PFSK-1 (cell line): ENCODE results near the gene MUL1.

ENCODE experiments used
- FOXP2 ChIP-seq: optimal IDR thresholded peaks from 2 replicates; pipeline ENCODE3; 2011; ENCODE audit warnings: borderline replicate concordance, control low read depth, inconsistent platforms; ENCODE audit not compliant: insufficient read depth; ENCODE audit errors: extremely low read length, extremely low read depth
- POLR2AphosphoS5 ChIP-seq: IDR thresholded peaks from 2 replicates; pipeline ENCODE4 v1.6.1; 2012; ENCODE audit warnings: low read depth, mild to moderate bottlenecking, control low read depth, low read length, moderate library complexity
- SIN3A ChIP-seq: IDR thresholded peaks from 2 replicates; pipeline ENCODE4 v1.6.1; 2012; ENCODE audit warnings: mild to moderate bottlenecking, low read length, moderate library complexity, borderline replicate concordance; ENCODE audit not compliant: insufficient read depth
- TAF1 ChIP-seq: IDR thresholded peaks from 2 replicates; pipeline ENCODE4 v1.6.1; 2012; ENCODE audit warnings: low read length, control low read depth, borderline replicate concordance; ENCODE audit not compliant: insufficient read depth
- TF ChIP-seq, protein P1 (sequence below), 2 experiments: IDR thresholded peaks; 2 replicates each; pipeline versions ENCODE4 v1.6.1 to v1.8.0; 2011 to 2012; ENCODE audit warnings: low read depth in 2 of 2, low read length in 2 of 2, control low read depth in 1 of 2, inconsistent platforms in 1 of 2, mild to moderate bottlenecking in 1 of 2, moderate library complexity in 1 of 2; ENCODE audit not compliant: insufficient read depth in 1 of 2

DNA sequence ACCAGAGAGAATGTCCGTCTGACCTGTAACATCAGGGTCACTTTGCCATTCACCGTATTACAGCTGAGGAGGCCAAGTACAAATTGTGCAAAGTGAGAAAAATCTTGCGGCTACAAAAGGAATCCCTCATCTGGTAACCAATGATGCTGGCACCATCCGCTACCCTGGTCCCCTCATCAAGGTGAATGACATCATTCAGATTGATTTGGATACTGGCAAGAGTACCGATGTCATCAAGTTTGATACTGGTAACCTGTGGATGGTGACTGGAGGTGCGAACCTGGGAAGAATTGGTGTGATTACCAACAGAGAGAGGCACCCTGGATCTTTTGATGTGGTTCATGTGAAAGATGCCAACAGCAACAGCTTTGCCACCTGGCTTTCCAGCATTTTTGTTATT, 18.3 kb upstream of the MUL1 start:
- no peak for TF ChIP-seq POLR2AphosphoS5
- TF ChIP-seq FOXP2, result no peak
- no peak for TF ChIP-seq SIN3A
- TF ChIP-seq, protein P1, sequence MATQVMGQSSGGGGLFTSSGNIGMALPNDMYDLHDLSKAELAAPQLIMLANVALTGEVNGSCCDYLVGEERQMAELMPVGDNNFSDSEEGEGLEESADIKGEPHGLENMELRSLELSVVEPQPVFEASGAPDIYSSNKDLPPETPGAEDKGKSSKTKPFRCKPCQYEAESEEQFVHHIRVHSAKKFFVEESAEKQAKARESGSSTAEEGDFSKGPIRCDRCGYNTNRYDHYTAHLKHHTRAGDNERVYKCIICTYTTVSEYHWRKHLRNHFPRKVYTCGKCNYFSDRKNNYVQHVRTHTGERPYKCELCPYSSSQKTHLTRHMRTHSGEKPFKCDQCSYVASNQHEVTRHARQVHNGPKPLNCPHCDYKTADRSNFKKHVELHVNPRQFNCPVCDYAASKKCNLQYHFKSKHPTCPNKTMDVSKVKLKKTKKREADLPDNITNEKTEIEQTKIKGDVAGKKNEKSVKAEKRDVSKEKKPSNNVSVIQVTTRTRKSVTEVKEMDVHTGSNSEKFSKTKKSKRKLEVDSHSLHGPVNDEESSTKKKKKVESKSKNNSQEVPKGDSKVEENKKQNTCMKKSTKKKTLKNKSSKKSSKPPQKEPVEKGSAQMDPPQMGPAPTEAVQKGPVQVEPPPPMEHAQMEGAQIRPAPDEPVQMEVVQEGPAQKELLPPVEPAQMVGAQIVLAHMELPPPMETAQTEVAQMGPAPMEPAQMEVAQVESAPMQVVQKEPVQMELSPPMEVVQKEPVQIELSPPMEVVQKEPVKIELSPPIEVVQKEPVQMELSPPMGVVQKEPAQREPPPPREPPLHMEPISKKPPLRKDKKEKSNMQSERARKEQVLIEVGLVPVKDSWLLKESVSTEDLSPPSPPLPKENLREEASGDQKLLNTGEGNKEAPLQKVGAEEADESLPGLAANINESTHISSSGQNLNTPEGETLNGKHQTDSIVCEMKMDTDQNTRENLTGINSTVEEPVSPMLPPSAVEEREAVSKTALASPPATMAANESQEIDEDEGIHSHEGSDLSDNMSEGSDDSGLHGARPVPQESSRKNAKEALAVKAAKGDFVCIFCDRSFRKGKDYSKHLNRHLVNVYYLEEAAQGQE (IDR thresholded peaks at IDR 0.05; ENCODE audit: insufficient read depth in 1 of 2, low read depth in 2 of 2, low read length in 2 of 2), result no peak
- no peak for TF ChIP-seq TAF1
